Lower lobe of right lung (tissue), 2 donors: Measurements from ENCODE around the gene AFF3. TPM values are rescaled to one million over a fixed set of nuclear protein-coding genes. Genes with fewer than 3 reads are reported as not detected.
A peak's percentile ranks its signal among the peaks of the same experiment; 100 is the strongest.

Experiments
- ATAC-seq, 2 donors: fragments of 200-7000 bp; cut with Tn5 transposase; one replicate each; pipeline ENCODE4 v1.9.1; 2020 to 2022; ENCODE audit warnings: mild to moderate bottlenecking in 2 of 2, moderate library complexity in 2 of 2
- DNase-seq: peaks from one replicate; pipeline ENCODE4 v3.0.0-alpha.2; 2020
- H3K27ac ChIP-seq: fragments of 200-600 bp; one replicate; pipeline ENCODE4 v1.8.0; 2022
- H3K27me3 ChIP-seq: fragments of 200-600 bp; one replicate; pipeline ENCODE4 v1.8.0; 2022; ENCODE audit warnings: low read depth
- H3K36me3 ChIP-seq: fragments of 200-600 bp; one replicate; pipeline ENCODE4 v1.8.0; 2022; ENCODE audit warnings: mild to moderate bottlenecking
- H3K4me1 ChIP-seq: fragments of 200-600 bp; one replicate; pipeline ENCODE4 v1.8.0; 2022
- H3K4me3 ChIP-seq: fragments of 200-600 bp; one replicate; pipeline ENCODE4 v1.8.0; 2022; ENCODE audit warnings: mild to moderate bottlenecking
- H3K9me3 ChIP-seq: fragments of 200-600 bp; one replicate; pipeline ENCODE4 v1.8.0; 2022
- intact Hi-C: fragments of 100-400 bp; cut with DNase I; formaldehyde crosslinking; loops from one replicate; pipeline ENCODE4 v1.11.0; 2022
- total RNA-seq: library from RNA; stranded (reverse); fragmentation: NEBNext Ultra II Directional; extraction: Animal tissue kit (Norgen Biotek cat#: 25700); gene quantifications from one replicate; pipeline ENCODE4 v1.2.1, GENCODE V29; 2021
- TF ChIP-seq, protein P1 (sequence below): fragments of 200-600 bp; IDR thresholded peaks from one replicate; pipeline ENCODE4 v1.8.0; 2022; ENCODE audit warnings: antibody characterized with exemption, mild to moderate bottlenecking
- donor health status: DM: no; HTN: yes; CAD: no; lungs with severe emphysema.

AFF3 gene
- total RNA-seq, 1 donor from 2014 or later, result 57.3 TPM

DNA sequence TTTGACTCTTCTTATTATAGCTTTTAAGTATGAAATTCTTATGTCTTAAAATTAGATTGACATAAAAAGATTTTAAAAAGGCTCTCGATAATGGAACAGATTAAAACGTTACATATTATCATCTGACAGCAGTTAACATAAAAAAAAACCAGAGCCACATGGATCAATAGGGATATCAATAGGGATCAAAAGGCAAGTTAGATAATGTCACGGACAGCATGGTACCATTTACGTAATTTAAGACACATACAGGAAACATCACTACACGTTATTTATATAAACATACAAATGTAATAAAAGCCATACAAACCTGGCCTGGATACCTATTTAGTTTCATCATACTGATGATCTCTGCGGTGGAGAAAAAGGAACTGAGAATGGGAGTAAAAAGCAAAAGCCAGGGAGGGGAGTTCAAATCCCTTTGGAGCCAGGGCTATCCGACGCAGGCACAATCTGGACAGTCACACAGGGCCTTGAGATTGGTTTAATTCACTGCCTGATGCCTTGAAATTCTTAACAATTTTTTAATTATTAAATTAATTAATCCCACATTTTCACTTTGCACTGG lies 227.2 kb downstream of the AFF3 start:
- H3K4me1 ChIP-seq, result no peaks in the 10 kb centered on the region
- no peak for DNase-seq
- H3K9me3 ChIP-seq, result no peaks in the 10 kb centered on the region
- H3K4me3 ChIP-seq, result no peak overlapping the region
- intact Hi-C loops, result no loop called here
- H3K36me3 ChIP-seq, result no peaks in the 10 kb centered on the region
- no peak overlapping the region for H3K27ac ChIP-seq
- TF ChIP-seq, protein P1, sequence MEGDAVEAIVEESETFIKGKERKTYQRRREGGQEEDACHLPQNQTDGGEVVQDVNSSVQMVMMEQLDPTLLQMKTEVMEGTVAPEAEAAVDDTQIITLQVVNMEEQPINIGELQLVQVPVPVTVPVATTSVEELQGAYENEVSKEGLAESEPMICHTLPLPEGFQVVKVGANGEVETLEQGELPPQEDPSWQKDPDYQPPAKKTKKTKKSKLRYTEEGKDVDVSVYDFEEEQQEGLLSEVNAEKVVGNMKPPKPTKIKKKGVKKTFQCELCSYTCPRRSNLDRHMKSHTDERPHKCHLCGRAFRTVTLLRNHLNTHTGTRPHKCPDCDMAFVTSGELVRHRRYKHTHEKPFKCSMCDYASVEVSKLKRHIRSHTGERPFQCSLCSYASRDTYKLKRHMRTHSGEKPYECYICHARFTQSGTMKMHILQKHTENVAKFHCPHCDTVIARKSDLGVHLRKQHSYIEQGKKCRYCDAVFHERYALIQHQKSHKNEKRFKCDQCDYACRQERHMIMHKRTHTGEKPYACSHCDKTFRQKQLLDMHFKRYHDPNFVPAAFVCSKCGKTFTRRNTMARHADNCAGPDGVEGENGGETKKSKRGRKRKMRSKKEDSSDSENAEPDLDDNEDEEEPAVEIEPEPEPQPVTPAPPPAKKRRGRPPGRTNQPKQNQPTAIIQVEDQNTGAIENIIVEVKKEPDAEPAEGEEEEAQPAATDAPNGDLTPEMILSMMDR, result no peak
- ATAC-seq, result no peak
- H3K27me3 ChIP-seq, result no peaks in the 10 kb centered on the region

DNA sequence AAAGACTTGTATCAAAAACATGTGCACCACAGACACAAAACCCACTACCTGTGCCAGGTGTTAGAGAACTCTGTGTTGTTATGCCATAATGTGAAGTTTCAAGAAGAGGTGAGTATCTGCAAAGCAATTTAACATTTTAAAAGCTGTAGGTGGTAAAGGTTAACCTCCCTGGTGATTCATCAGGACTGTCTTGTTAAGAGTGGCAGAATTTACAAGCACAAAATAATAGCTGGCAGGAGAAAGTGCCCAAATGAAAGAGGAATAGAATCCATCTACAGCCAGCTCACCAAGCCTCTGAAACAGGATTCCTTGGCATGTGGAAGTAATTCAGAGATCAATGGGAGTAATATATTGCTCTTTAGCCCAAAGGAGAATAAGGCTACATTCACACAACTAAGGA lies 230.7 kb downstream of the AFF3 start:
- no peak overlapping the region for H3K4me3 ChIP-seq
- H3K4me1 ChIP-seq, result no peaks in the 10 kb centered on the region
- no peak for DNase-seq
- no peak for ATAC-seq
- TF ChIP-seq, protein P1, result no peak
- H3K27ac ChIP-seq, result no peak overlapping the region
- no peaks in the 10 kb centered on the region for H3K9me3 ChIP-seq
- intact Hi-C loops, result no loop called here
- no peaks in the 10 kb centered on the region for H3K36me3 ChIP-seq
- H3K27me3 ChIP-seq, result no peaks in the 10 kb centered on the region

DNA sequence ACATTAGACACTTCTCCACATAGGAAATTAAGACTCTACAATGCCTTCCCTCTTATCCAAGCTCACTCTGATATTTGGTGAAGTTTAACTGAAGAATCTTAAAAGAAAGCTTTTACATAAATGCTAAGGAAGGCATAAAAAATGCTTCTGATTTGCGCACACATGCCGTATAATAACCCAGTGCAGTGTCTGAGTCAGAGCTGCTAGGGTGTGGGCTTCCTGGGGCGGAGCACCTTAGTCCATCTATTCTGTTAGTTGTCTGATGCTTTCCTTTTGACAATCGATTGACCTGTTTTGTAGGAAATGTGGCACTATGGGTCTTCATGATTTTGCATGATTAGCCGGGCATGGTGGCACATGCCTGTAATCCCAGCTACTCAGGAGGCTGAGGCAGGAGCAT lies 231.5 kb downstream of the AFF3 start:
- intact Hi-C loops, result no loop called here
- Histone ChIP-seq H3K4me3 (no peak overlapping the region), H3K36me3 (no peaks in the 10 kb centered on the region), H3K27ac (no peak overlapping the region), H3K9me3 (no peaks in the 10 kb centered on the region), H3K27me3 (no peaks in the 10 kb centered on the region), H3K4me1 (peaks cover 3% of the 10 kb centered on the region)
- TF ChIP-seq, protein P1, result no peak
- no peak for DNase-seq
- ATAC-seq, result no peak

DNA sequence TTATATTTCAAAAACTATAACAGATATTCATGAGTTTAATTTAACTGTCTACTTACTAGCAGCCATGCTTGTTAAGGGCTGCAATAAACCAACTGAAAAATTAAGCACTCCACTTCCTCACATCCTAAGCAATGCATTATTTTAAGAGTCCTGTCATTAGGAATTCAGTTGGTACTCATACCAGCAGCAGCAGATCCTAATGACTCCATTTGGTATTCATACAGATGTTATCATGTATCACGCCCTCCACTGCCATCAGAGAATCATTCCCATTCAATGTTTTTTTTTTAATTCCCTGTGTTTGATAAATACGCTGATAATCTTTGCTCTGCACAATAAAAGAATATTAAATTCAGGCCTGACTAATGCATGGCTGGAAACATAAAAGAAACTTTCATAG lies 236.8 kb downstream of the AFF3 start:
- DNase-seq (no peak), ATAC-seq (no peak)
- H3K4me1 ChIP-seq, result peaks cover 3% of the 10 kb centered on the region
- H3K36me3 ChIP-seq, result no peaks in the 10 kb centered on the region
- no peak overlapping the region for H3K4me3 ChIP-seq
- H3K27ac ChIP-seq, result no peak overlapping the region
- intact Hi-C loops, result no loop called here
- no peaks in the 10 kb centered on the region for H3K27me3 ChIP-seq
- H3K9me3 ChIP-seq, result no peaks in the 10 kb centered on the region
- TF ChIP-seq, protein P1, result no peak

DNA sequence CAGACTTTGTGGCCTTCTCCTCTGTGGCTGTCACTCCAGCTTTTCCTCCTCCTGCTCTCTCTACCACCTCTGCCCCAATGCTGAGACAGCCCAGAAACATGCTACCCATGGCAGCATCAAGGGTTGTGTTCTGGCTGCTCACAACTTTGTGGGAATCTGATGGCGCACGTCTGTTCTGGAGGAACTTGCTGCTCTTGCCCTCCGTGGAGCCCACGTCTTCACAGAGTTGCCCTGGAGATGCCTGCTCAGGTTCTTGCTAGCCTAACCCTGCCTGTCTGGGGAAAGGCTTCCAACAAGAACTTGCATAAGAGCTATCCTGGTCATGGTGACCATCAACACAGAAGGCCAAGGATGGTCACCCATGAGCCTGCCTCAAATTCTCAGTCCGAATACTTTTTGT lies 237.4 kb downstream of the AFF3 start:
- TF ChIP-seq, protein P1, result no peak
- Histone ChIP-seq H3K27ac (peak overlapping the region; percentile 41), H3K27me3 (no peaks in the 10 kb centered on the region), H3K4me1 (peaks cover 3% of the 10 kb centered on the region), H3K36me3 (no peaks in the 10 kb centered on the region), H3K4me3 (no peak overlapping the region), H3K9me3 (no peaks in the 10 kb centered on the region)
- DNase-seq (no peak), ATAC-seq (no peak)
- intact Hi-C loops, result no loop called here

DNA sequence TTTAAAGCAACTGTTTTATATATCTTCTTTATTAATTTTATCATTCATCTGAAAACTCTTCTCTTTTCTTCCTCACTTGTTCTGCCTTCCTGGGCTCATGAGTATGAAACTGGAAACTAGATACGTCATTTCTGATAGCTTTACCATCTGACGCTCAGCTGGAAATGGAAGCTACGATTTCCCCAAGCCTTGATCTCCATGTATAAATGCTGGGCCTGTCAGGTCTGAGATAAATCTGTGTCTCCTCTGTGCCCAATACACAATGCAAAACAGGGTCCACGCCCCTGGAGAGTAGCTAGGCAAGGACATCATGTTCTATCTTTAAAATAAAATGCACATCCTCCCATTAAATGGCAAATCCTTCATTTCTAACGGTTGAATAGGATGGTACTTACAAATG lies 238.4 kb downstream of the AFF3 start:
- DNase-seq (no peak), ATAC-seq (no peak)
- H3K4me1 ChIP-seq, result peaks cover 3% of the 10 kb centered on the region
- no peak overlapping the region for H3K27ac ChIP-seq
- intact Hi-C loops, result no loop called here
- H3K27me3 ChIP-seq, result no peaks in the 10 kb centered on the region
- no peak overlapping the region for H3K4me3 ChIP-seq
- H3K36me3 ChIP-seq, result no peaks in the 10 kb centered on the region
- TF ChIP-seq, protein P1, result no peak
- no peaks in the 10 kb centered on the region for H3K9me3 ChIP-seq
